ENCODE data around the gene SCD. TPM values are rescaled to one million over a fixed set of nuclear protein-coding genes. Genes with fewer than 3 reads are reported as not detected.

SCD gene
- total and polyA plus RNA-seq, 9 donors: 9.8 to 34.9 (median 18.6) TPM

GRCh38 chr10:100359529-100360150 is 12.6 kb downstream of the SCD start:
- H3K4me3 ChIP-seq (ENCODE audit: low read length): no peak overlapping the region
- H3K27me3 ChIP-seq (ENCODE audit: control insufficient read depth, insufficient read depth, low read length): no peaks in the 10 kb centered on the region
- WGBS (ENCODE audit: insufficient coverage): 6% methylated on average over 2 of the region's 3 CpGs
- no peaks in the 10 kb centered on the region for H3K4me1 ChIP-seq (ENCODE audit: control insufficient read depth, insufficient read depth, low read length)
- no peaks in the 10 kb centered on the region for H3K9me3 ChIP-seq (replicated peaks; ENCODE audit: control insufficient read depth, low read depth, low read length)
- DNase-seq: no peak
- H3K27ac ChIP-seq (ENCODE audit: low read length): no peak overlapping the region
- peaks cover 32% of the 10 kb centered on the region for H3K36me3 ChIP-seq (ENCODE audit: control insufficient read depth, insufficient read depth, low read length)

GRCh38 chr10:100360234-100360633 is 13.2 kb downstream of the SCD start:
- Histone ChIP-seq H3K27ac (ENCODE audit: low read length) (no peak overlapping the region), H3K27me3 (ENCODE audit: control insufficient read depth, insufficient read depth, low read length) (no peaks in the 10 kb centered on the region), H3K4me3 (ENCODE audit: low read length) (no peak overlapping the region), H3K36me3 (ENCODE audit: control insufficient read depth, insufficient read depth, low read length) (peaks cover 30% of the 10 kb centered on the region), H3K4me1 (ENCODE audit: control insufficient read depth, insufficient read depth, low read length) (no peaks in the 10 kb centered on the region), H3K9me3 (replicated peaks; ENCODE audit: control insufficient read depth, low read depth, low read length) (no peaks in the 10 kb centered on the region)
- DNase-seq: no peak
- 70% methylated on average over 2 of the region's 6 CpGs for WGBS (ENCODE audit: insufficient coverage)

GRCh38 chr10:100362570-100363496 is 15.8 kb downstream of the SCD start:
- peaks cover 15% of the 10 kb centered on the region for H3K36me3 ChIP-seq (ENCODE audit: control insufficient read depth, insufficient read depth, low read length)
- no peak for DNase-seq
- no peaks in the 10 kb centered on the region for H3K27me3 ChIP-seq (ENCODE audit: control insufficient read depth, insufficient read depth, low read length)
- WGBS (ENCODE audit: insufficient coverage): 62% methylated on average over 3 of the region's 6 CpGs
- no peak overlapping the region for H3K27ac ChIP-seq (ENCODE audit: low read length)
- no peak overlapping the region for H3K4me3 ChIP-seq (ENCODE audit: low read length)
- H3K9me3 ChIP-seq (replicated peaks; ENCODE audit: control insufficient read depth, low read depth, low read length): no peaks in the 10 kb centered on the region
- no peaks in the 10 kb centered on the region for H3K4me1 ChIP-seq (ENCODE audit: control insufficient read depth, insufficient read depth, low read length)

- DNase-seq: no peak
- 44% methylated on average over 3 of the region's 3 CpGs for WGBS (ENCODE audit: insufficient coverage)
- no peak overlapping the region for H3K4me3 ChIP-seq (ENCODE audit: low read length)
- no peaks in the 10 kb centered on the region for H3K4me1 ChIP-seq (ENCODE audit: control insufficient read depth, insufficient read depth, low read length)
- peaks cover 15% of the 10 kb centered on the region for H3K36me3 ChIP-seq (ENCODE audit: control insufficient read depth, insufficient read depth, low read length)
- H3K27me3 ChIP-seq (ENCODE audit: control insufficient read depth, insufficient read depth, low read length): no peaks in the 10 kb centered on the region
- H3K27ac ChIP-seq (ENCODE audit: low read length): no peak overlapping the region
- H3K9me3 ChIP-seq (replicated peaks; ENCODE audit: control insufficient read depth, low read depth, low read length): no peaks in the 10 kb centered on the region
These were observed 17.1 kb downstream of the SCD start for GRCh38 chr10:100364175-100364574.

GRCh38 chr10:100364735-100365391 is 17.8 kb downstream of the SCD start:
- H3K9me3 ChIP-seq (replicated peaks; ENCODE audit: control insufficient read depth, low read depth, low read length): no peaks in the 10 kb centered on the region
- H3K4me1 ChIP-seq (ENCODE audit: control insufficient read depth, insufficient read depth, low read length): no peaks in the 10 kb centered on the region
- H3K36me3 ChIP-seq (ENCODE audit: control insufficient read depth, insufficient read depth, low read length): peaks cover 13% of the 10 kb centered on the region
- peak; percentile 56 for DNase-seq
- 51% methylated on average over 4 of the region's 7 CpGs for WGBS (ENCODE audit: insufficient coverage)
- no peak overlapping the region for H3K4me3 ChIP-seq (ENCODE audit: low read length)
- H3K27me3 ChIP-seq (ENCODE audit: control insufficient read depth, insufficient read depth, low read length): no peaks in the 10 kb centered on the region
- no peak overlapping the region for H3K27ac ChIP-seq (ENCODE audit: low read length)

- no peak overlapping the region for H3K27ac ChIP-seq (ENCODE audit: low read length)
- no peak for DNase-seq
- no peaks in the 10 kb centered on the region for H3K9me3 ChIP-seq (replicated peaks; ENCODE audit: control insufficient read depth, low read depth, low read length)
- peaks cover 15% of the 10 kb centered on the region for H3K4me1 ChIP-seq (ENCODE audit: control insufficient read depth, insufficient read depth, low read length)
- no peak overlapping the region for H3K4me3 ChIP-seq (ENCODE audit: low read length)
- H3K27me3 ChIP-seq (ENCODE audit: control insufficient read depth, insufficient read depth, low read length): no peaks in the 10 kb centered on the region
- H3K36me3 ChIP-seq (ENCODE audit: control insufficient read depth, insufficient read depth, low read length): no peaks in the 10 kb centered on the region
These were observed 21.7 kb downstream of the SCD start for GRCh38 chr10:100368721-100369120.

- Histone ChIP-seq H3K9me3 (replicated peaks; ENCODE audit: control insufficient read depth, low read depth, low read length) (no peaks in the 10 kb centered on the region), H3K36me3 (ENCODE audit: control insufficient read depth, insufficient read depth, low read length) (no peaks in the 10 kb centered on the region), H3K27me3 (ENCODE audit: control insufficient read depth, insufficient read depth, low read length) (no peaks in the 10 kb centered on the region), H3K4me1 (ENCODE audit: control insufficient read depth, insufficient read depth, low read length) (peaks cover 27% of the 10 kb centered on the region), H3K27ac (ENCODE audit: low read length) (peak overlapping the region; percentile 62), H3K4me3 (ENCODE audit: low read length) (no peak overlapping the region)
- peak; percentile 55 for DNase-seq
- 45% methylated on average over 8 of the region's 12 CpGs for WGBS (ENCODE audit: insufficient coverage)
These were observed 23.9 kb downstream of the SCD start for GRCh38 chr10:100370714-100371481.

- H3K36me3 ChIP-seq (ENCODE audit: control insufficient read depth, insufficient read depth, low read length): no peaks in the 10 kb centered on the region
- H3K4me1 ChIP-seq (ENCODE audit: control insufficient read depth, insufficient read depth, low read length): peaks cover 27% of the 10 kb centered on the region
- no peak overlapping the region for H3K4me3 ChIP-seq (ENCODE audit: low read length)
- no peak for DNase-seq
- H3K9me3 ChIP-seq (replicated peaks; ENCODE audit: control insufficient read depth, low read depth, low read length): no peaks in the 10 kb centered on the region
- no peaks in the 10 kb centered on the region for H3K27me3 ChIP-seq (ENCODE audit: control insufficient read depth, insufficient read depth, low read length)
- WGBS (ENCODE audit: insufficient coverage): 8% methylated on average over 2 of the region's 10 CpGs
- H3K27ac ChIP-seq (ENCODE audit: low read length): peak overlapping the region; percentile 38
These were observed 24.5 kb downstream of the SCD start for GRCh38 chr10:100371482-100372027.

GRCh38 chr10:100372415-100373297 is 25.6 kb downstream of the SCD start:
- peak overlapping the region; percentile 67 for H3K4me3 ChIP-seq (ENCODE audit: low read length)
- peak; percentile 10 for DNase-seq
- H3K4me1 ChIP-seq (ENCODE audit: control insufficient read depth, insufficient read depth, low read length): peaks cover 27% of the 10 kb centered on the region
- 13% methylated on average over 6 of the region's 16 CpGs for WGBS (ENCODE audit: insufficient coverage)
- H3K9me3 ChIP-seq (replicated peaks; ENCODE audit: control insufficient read depth, low read depth, low read length): no peaks in the 10 kb centered on the region
- no peaks in the 10 kb centered on the region for H3K27me3 ChIP-seq (ENCODE audit: control insufficient read depth, insufficient read depth, low read length)
- H3K27ac ChIP-seq (ENCODE audit: low read length): peak overlapping the region; percentile 91
- H3K36me3 ChIP-seq (ENCODE audit: control insufficient read depth, insufficient read depth, low read length): no peaks in the 10 kb centered on the region
